GM12891 (cell line): ENCODE data around the gene EPB41L2.

Source experiments
- POLR2A ChIP-seq: IDR thresholded peaks from 2 replicates; pipeline ENCODE4 v1.6.1; 2011; ENCODE audit warnings: low read depth, low read length, control low read depth
- POLR2AphosphoS5 ChIP-seq: IDR thresholded peaks from 2 replicates; pipeline ENCODE4 v1.6.1; 2011; ENCODE audit warnings: low read depth, low read length, control low read depth

- TF ChIP-seq POLR2A = no peak
- TF ChIP-seq POLR2AphosphoS5 = no peak
Observed at GRCh38 chr6:131042664-131043063, 20.4 kb downstream of the EPB41L2 start.
